GM13977 (cell line): ENCODE results near the gene ZFP62.
"Not testable (repeated sequence)": the region's sequence is repeated elsewhere in the genome, so short reads cannot be mapped to it uniquely, and the experiment has no call there.

Experiments
- DNase-seq: peaks from one replicate; pipeline ENCODE4 v3.0.0; 2012; ENCODE audit warnings: low spot score
- in situ Hi-C: fragments of 300-500 bp; cut with MboI; formaldehyde crosslinking; loops from one replicate; pipeline ENCODE4 v1.12.0; 2022; ENCODE audit warnings: low sequenced_read_pairs, low pct_unique_long_range_greater_than_20kb, mixed read lengths, inconsistent platforms; ENCODE audit not compliant: unreplicated experiment
- TF ChIP-seq, protein P1 (sequence below): IDR thresholded peaks from 2 replicates; pipeline ENCODE4 v1.5.1; 2012; ENCODE audit warnings: mild to moderate bottlenecking, control low read depth; ENCODE audit not compliant: insufficient read depth; ENCODE audit errors: extremely low read depth, missing control alignments

Gene ZFP62

DNA sequence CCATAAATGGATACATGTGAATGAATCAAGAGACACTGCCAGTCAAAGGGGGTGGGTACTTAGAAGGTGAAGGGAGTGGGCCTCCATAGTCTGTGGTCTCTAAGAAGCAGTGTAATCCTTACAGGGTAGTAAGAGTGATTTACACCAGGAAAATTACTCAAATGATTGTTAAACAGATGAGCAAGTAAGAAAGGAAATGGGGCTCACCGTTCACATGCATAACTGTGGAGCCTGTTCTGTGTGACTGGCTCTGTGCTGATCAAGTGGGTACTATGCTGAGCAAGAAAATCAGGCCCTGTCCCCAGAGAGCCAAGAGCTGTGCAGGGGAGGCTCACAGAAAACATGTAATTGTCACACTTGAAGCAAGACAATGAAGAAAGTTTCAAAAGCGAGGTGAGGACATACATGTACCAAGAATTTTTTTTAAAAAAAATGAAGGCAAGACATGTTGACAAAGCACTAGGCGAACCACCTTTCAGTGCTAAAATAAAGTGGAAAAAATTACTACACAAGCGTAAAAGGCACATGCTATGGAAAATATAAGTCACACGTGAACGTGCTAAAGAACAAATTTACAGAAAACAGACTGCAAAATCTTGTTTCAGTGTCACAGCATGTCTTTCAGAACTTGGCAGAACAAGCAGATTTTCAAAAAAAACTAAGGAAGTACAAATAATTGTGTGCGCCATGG lies 40.4 kb upstream of the ZFP62 start:
- TF ChIP-seq, protein P1, sequence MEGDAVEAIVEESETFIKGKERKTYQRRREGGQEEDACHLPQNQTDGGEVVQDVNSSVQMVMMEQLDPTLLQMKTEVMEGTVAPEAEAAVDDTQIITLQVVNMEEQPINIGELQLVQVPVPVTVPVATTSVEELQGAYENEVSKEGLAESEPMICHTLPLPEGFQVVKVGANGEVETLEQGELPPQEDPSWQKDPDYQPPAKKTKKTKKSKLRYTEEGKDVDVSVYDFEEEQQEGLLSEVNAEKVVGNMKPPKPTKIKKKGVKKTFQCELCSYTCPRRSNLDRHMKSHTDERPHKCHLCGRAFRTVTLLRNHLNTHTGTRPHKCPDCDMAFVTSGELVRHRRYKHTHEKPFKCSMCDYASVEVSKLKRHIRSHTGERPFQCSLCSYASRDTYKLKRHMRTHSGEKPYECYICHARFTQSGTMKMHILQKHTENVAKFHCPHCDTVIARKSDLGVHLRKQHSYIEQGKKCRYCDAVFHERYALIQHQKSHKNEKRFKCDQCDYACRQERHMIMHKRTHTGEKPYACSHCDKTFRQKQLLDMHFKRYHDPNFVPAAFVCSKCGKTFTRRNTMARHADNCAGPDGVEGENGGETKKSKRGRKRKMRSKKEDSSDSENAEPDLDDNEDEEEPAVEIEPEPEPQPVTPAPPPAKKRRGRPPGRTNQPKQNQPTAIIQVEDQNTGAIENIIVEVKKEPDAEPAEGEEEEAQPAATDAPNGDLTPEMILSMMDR, result no peak
- DNase-seq, result no peak
- in situ Hi-C loops, result no loop called here

DNA sequence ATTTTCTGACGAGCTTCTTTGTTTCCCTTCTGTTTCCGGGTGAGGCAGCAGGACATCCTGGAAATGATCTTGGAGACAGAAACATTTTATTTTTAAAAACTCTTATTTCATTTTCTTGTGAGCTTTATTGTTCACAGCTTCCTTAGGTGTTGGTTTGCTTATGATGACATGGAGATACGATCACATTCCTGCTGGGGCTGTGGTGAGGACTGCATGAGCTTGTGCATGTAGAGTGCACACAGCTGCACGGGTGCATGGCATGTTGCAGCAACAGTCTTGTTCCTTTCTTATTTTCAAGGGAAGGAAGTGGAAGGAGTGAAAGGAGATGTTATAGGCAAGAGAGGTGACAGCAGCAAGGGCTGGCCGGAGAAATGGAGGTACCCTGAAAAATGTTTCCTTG lies 39.1 kb upstream of the ZFP62 start:
- in situ Hi-C loops, result no loop called here
- TF ChIP-seq, protein P1, result no peak
- DNase-seq, result no peak

DNA sequence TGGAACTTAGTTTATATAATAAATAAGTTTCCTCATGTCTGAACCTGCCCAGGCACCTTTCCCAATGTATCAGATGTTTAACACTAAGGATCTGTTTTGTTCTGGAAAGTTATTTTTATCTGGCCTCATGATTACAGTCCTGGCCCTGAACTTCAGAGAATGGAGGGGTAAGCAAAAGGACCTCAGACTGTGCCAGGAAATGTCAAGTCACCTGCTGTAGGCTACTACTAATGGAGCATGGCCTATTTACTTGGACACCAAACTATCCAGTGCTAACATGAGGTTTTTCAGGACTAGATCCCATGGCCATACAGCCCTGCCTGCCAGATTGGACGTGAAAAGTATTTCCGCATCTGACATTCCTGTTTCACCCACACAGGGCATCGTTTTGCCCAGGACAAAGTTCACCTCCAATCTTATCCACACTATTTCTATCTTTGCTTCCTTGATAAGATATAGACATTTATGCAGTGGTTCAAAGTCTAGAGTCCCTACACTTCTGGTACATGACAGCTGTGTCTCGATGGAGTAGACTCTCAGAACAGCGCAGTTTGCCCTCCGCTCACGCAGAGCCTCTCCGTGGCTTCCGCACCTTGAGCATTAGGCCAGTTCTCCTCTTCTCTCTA lies 37.7 kb upstream of the ZFP62 start, which contains the start of gene BTNL8:
Gene BTNL8, plus strand, starts transcription at position 539 of the 626 bp plus-strand sequence. CDS start 152 bp downstream, outside the sequence.
- TF ChIP-seq, protein P1, result no peak
- in situ Hi-C loops, result no loop called here
- no peak for DNase-seq

DNA sequence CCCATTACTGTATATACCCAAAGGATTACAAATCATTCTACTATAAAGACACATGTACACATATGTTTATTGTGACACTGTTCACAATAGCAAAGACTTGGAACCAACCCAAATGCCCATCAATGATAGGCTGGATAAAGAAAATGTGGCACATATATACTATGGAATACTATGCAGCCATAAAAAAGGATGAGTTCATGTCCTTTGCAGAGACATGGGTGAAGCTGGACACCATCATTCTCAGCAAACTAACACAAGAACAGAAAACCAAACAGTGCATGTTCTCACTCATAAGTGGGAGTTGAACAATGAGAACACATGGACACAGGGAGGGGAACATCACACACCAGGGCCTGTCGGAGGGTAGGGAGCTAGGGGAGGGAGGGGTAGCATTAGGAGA lies 34.3 kb upstream of the ZFP62 start:
- in situ Hi-C loops, DNase-seq: not testable (repeated sequence)

DNA sequence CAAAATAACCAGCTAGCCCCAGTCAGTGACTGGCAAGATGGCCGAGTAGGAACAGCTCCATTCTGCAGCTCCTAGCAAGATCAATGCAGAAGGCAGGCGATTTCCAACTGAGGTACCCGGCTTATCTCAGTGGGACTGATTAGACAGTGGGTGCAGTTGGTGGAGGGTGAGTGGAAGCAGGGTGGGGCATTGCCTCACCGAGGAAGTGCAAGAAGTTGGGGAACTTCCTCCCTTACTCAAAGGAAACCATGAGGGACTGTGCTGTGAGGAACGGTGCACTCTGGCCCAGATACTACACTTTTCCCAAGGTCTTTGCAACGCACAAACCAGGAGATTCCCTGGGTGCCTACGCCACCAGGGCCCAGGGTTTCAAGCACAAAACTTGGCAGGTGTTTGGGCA lies 28.3 kb upstream of the ZFP62 start:
- DNase-seq, result no peak
- in situ Hi-C loops, result no loop called here
- TF ChIP-seq, protein P1, result no peak

DNA sequence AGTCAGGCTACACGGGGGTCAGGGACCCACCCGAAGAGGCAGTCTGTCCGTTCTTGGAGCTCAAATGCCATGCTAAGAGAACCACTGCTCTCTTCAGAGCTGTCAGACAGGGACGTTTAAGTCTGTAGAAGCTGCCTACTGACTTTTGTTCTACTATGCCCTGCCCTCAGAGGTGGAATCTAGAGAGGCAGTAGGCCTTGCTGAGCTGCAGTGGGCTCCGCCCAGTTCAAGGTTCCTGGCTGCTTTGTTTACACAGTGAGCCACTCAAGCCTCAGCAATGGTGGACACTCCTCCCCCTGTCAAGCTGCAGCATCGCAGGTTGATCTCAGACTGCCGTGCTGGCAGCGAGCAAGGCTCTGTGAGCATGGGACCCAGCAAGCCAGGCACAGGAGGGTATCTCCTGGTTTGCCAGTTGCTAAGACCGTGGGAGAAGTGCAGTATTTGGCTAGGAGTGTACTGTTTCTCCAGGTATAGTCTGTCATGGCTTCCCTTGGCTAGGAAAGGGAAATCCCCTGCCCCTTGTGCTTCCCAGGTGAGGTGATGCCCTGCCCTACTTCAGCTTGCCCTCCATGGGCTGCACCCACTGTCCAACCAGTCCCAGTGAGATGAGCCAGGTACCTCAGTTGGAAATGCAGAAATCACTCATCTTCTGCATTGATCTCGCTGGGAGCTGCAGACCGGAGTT lies 24.9 kb upstream of the ZFP62 start:
- in situ Hi-C loops, DNase-seq: not testable (repeated sequence)

DNA sequence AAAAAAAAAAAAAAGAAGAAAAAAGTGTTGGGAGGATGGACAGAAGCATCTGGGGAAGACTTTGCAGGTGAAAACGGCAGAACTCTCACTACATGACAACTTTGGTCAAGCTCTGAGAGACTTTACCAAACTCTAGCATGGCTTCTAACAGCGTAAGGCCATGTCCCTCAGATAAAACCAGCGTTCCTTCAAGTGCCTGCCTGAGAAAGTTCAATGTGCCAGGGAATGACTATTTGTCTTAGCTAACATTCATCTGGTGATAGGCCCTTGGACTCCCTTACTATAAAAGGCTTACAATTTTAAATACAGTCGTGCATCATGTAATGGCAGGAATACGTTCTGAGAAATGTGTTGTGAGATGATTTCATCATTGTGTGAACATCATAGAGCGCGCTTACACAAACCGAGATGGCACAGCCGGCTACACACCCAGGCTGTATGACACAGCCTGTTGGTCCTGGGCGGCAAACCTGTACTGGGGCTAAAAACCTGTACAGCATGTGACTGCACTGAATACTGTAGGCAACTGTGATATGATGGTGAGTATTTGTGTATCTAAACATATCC lies 14.9 kb upstream of the ZFP62 start:
- no peak for DNase-seq
- TF ChIP-seq, protein P1, result no peak
- in situ Hi-C loops, result no loop called here
